Natural killer cell treated with Interleukin-12 subunit alpha and Interleukin-12 subunit beta and Interleukin-15 and Interleukin-18, amount 100 ng/mL, for 72 hours (primary cell): ENCODE measurements around the gene TK1. TPM values are rescaled to one million over a fixed set of nuclear protein-coding genes. Genes with fewer than 3 reads are reported as not detected.

Source experiments
- ATAC-seq, 2 donors: fragments of 150-1000 bp; cut with Tn5 transposase in 1 of 2; sonication (Bioruptor Pico), chemical (Tn5 transposase) in 1 of 2; 2 replicates each; pipeline ENCODE4 v1.10.0; 2021
- DNase-seq: peaks from one replicate; pipeline ENCODE4 v3.0.0; 2022; ENCODE audit warnings: low spot score
- H3K27ac Mint-ChIP-seq, 2 donors: 1 replicate in 1 of 2; 2 replicates in 1 of 2; pipeline ENCODE4 v1.8.0; 2022; ENCODE audit warnings: mixed read lengths in 2 of 2, mild to moderate bottlenecking in 1 of 2, moderate library complexity in 1 of 2
- H3K27me3 Mint-ChIP-seq, 2 donors: 1 replicate in 1 of 2; 2 replicates in 1 of 2; pipeline ENCODE4 v1.8.0; 2022; ENCODE audit warnings: mixed read lengths in 2 of 2
- H3K36me3 Mint-ChIP-seq: one replicate; pipeline ENCODE4 v1.8.0; 2022; ENCODE audit warnings: mixed read lengths
- H3K4me1 Mint-ChIP-seq, 2 donors: 1 replicate in 1 of 2; 2 replicates in 1 of 2; pipeline ENCODE4 v1.8.0; 2022; ENCODE audit warnings: low read depth in 2 of 2, mixed read lengths in 2 of 2, mild to moderate bottlenecking in 1 of 2
- H3K4me3 Mint-ChIP-seq: one replicate; pipeline ENCODE4 v1.8.0; 2022; ENCODE audit warnings: mixed read lengths
- H3K9me3 Mint-ChIP-seq: 2 replicates; pipeline ENCODE4 v1.8.0; 2022; ENCODE audit warnings: mixed read lengths
- total RNA-seq, 2 donors: library from RNA; stranded (reverse); gene quantifications; one replicate each; pipeline ENCODE4 v1.2.3, GENCODE V29; 2022

Gene TK1
- total RNA-seq, 2 donors from 2014 or later, result 66.8 to 138 TPM

- no peaks in the 10 kb centered on the region for H3K9me3 Mint-ChIP-seq
- ATAC-seq, result no peak
- H3K27me3 Mint-ChIP-seq, result no peaks in the 10 kb centered on the region
- H3K4me3 Mint-ChIP-seq, result no peak overlapping the region
- no peak for DNase-seq
- H3K4me1 Mint-ChIP-seq, result peaks cover 44 to 60% of the 10 kb centered on the region in 2 donors
- H3K27ac Mint-ChIP-seq, result peak overlapping the region in 1 of 2 donors; percentile 20
- peaks cover 18% of the 10 kb centered on the region for H3K36me3 Mint-ChIP-seq
These were observed 51.9 kb downstream of the TK1 start for GRCh38 chr17:78134899-78135385.

GRCh38 chr17:78133971-78134898 is 52.6 kb downstream of the TK1 start:
- Mint-ChIP-seq H3K27me3 (no peaks in the 10 kb centered on the region), H3K36me3 (peaks cover 18% of the 10 kb centered on the region)

DNA sequence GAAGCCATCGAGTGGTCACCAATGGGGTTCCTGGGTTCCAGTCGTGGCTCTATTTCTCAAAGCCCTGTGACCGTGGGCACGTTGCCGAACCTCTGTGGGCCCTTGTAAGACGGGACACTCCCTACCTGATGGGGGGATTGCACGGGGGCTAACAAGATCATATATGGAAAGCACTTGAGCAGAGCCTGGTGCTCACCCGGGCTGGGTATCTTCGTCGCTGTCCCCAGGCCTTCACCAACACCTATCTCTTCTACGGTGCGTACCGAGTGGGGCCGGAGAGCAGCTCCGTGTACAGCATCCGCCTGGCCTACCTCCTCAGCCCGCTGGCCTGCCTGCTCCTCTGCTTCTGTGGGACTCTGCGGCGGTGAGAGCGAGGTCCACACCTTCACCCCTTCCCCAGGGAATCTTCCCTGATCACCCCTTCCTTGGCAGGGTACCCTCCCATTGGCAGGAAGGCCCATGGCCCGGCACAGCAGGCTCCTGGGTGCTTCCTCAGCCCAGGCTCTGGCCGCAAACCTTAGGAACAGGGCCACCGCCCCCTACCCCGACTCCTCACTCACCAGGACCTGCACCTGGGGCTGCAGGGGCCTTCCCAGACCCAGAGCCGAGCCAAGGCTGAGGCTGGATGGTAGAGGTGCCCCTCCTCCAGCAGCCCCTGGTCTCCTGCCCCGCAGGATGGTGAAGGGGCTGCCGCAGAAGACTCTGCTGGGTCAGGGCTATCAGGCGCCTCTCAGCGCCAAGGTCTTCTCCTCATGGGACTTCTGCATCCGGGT is 53.5 kb downstream of the TK1 start:
- H3K4me1 Mint-ChIP-seq, result peaks cover 49 to 59% of the 10 kb centered on the region in 2 donors
- H3K36me3 Mint-ChIP-seq, result peaks cover 18% of the 10 kb centered on the region
- ATAC-seq (no peak), DNase-seq (no peak)
- peak overlapping the region; percentile 54 to 72 for H3K27ac Mint-ChIP-seq
- no peaks in the 10 kb centered on the region for H3K9me3 Mint-ChIP-seq
- H3K27me3 Mint-ChIP-seq, result no peaks in the 10 kb centered on the region
- peak overlapping the region; percentile 86 for H3K4me3 Mint-ChIP-seq

More at GRCh38 chr17:78133971-78134898, 52.6 kb downstream of the TK1 start:
- Mint-ChIP-seq H3K4me3 (peak overlapping the region; percentile 86), H3K27ac (peak overlapping the region; percentile 20 to 72), H3K4me1 (peaks cover 47 to 62% of the 10 kb centered on the region in 2 donors), H3K9me3 (no peaks in the 10 kb centered on the region)
- ATAC-seq (peak; percentile 26 to 31), DNase-seq (peak; percentile 79)

DNA sequence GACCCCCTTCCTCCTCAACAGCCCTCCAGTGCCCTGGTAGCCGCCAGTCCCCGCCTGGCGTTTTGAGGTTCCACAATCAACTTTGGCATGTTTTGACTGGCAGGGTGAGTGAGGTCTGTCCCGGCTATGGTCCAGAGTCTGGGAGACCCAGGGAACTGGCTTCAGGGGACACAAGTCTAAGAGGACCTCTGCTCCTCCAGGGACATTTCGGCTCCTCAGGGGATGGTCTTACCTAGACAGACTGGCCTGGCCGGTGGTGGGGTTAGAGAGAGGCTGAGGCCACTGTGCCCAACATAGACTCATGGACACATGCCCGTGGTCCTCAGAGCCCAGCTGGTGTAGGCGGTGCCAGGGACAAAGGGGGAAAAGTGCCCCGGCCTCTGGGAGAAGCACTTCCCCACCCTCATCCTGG is 54.1 kb downstream of the TK1 start:
- ATAC-seq (no peak), DNase-seq (no peak)
- H3K27ac Mint-ChIP-seq, result peak overlapping the region; percentile 54 to 72
- H3K9me3 Mint-ChIP-seq, result no peaks in the 10 kb centered on the region
- H3K36me3 Mint-ChIP-seq, result peaks cover 18% of the 10 kb centered on the region
- peak overlapping the region; percentile 86 for H3K4me3 Mint-ChIP-seq
- H3K4me1 Mint-ChIP-seq, result peaks cover 47 to 56% of the 10 kb centered on the region in 2 donors
- H3K27me3 Mint-ChIP-seq, result no peaks in the 10 kb centered on the region

DNA sequence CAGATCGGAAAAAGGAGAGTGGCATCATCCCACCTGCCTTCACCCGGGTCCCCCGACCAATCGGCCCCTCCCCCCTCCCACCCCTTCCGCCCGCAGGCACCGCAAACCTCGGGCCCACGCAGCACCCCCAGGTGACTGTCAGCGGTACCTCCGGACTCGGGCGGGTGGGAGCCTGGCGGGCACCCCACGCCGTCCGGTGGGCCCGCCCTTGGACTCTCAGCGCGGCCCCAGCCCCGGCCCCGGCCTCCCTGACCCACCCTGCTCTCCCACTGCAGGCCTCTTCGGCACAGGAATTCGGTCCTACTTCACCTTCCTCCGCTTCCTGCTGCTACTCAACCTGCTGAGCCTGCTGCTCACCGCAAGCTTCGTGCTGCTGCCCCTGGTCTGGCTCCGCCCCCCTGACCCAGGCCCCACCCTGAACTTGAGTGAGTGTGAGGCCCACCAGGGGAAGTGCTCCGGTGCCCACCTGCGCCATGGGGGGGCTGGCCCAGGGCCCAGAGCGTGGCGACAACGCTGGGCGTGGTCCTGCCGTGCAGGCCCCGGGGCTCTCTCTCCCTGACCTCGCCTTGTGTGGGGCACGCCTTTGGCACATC is 54.7 kb downstream of the TK1 start:
- Mint-ChIP-seq H3K4me1 (peaks cover 43 to 53% of the 10 kb centered on the region in 2 donors), H3K27me3 (no peaks in the 10 kb centered on the region), H3K9me3 (no peaks in the 10 kb centered on the region), H3K4me3 (peak overlapping the region; percentile 86), H3K36me3 (peaks cover 18% of the 10 kb centered on the region), H3K27ac (peak overlapping the region; percentile 54 to 72)
- ATAC-seq (peak; percentile 1 to 2), DNase-seq (peak; percentile 68)

GRCh38 chr17:78131172-78132083 is 55.4 kb downstream of the TK1 start:
- H3K4me1 Mint-ChIP-seq, result peaks cover 45 to 49% of the 10 kb centered on the region in 2 donors
- peak overlapping the region; percentile 93 for H3K4me3 Mint-ChIP-seq
- ATAC-seq, result peak; percentile 26 to 36
- peak overlapping the region; percentile 82 to 94 for H3K27ac Mint-ChIP-seq
- H3K36me3 Mint-ChIP-seq, result peaks cover 18% of the 10 kb centered on the region
- H3K27me3 Mint-ChIP-seq, result no peaks in the 10 kb centered on the region
- peak; percentile 66 for DNase-seq
- H3K9me3 Mint-ChIP-seq, result no peaks in the 10 kb centered on the region

DNA sequence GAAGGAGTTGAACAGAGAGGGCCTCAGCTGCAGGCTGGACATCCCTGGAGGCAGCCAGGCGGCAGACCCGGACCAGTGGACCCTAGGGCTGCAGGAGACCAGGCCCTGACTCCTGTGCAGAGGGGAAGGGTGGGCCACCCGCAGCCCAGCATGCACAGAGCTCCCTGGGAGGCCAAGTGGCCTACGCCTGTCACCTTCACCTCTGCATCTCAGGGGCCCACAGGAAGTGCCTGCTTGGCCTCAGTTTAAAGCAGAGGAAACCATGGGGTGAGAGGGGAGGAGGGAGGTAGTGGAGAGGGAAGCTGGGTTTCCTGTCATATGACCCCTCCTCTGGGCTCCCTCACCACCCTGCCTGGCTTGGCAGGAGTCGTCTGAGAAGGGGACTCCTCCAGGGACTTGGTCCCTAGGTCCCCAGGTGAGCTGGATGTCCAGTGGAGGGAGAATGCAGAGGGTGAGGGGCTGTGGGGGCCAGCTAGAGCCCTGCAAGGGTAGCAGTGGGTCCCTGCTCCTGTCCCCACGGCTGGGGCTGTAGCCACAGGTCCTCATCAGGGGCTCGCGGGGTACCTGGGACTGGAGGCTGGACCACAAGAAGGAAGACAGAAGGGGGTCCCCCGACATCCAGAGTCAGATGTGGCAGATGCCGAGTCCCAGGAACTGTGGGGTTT is 56.3 kb downstream of the TK1 start, which contains the start of gene TMC8:
Gene TMC8, plus strand, starts transcription at position 335 of the 665 bp plus-strand sequence. CDS start 818 bp downstream, outside the sequence.
- DNase-seq (peak; percentile 85), ATAC-seq (peak; percentile 70 to 71)
- Mint-ChIP-seq H3K4me1 (peaks cover 38 to 42% of the 10 kb centered on the region in 2 donors), H3K27me3 (no peaks in the 10 kb centered on the region), H3K9me3 (no peaks in the 10 kb centered on the region), H3K36me3 (peaks cover 10% of the 10 kb centered on the region), H3K27ac (peak within 1 kb of the TSS; percentile 82 to 94), H3K4me3 (peak within 1 kb of the TSS; percentile 93)

GRCh38 chr17:78130090-78130436 is 56.8 kb downstream of the TK1 start:
- peaks cover 36 to 40% of the 10 kb centered on the region in 2 donors for H3K4me1 Mint-ChIP-seq
- peak overlapping the region; percentile 82 to 94 for H3K27ac Mint-ChIP-seq
- H3K4me3 Mint-ChIP-seq, result peak overlapping the region; percentile 93
- DNase-seq (no peak), ATAC-seq (no peak)
- H3K27me3 Mint-ChIP-seq, result no peaks in the 10 kb centered on the region
- H3K36me3 Mint-ChIP-seq, result peaks cover 8% of the 10 kb centered on the region
- H3K9me3 Mint-ChIP-seq, result no peaks in the 10 kb centered on the region

- no peak for ATAC-seq
- H3K4me1 Mint-ChIP-seq, result peaks cover 34 to 40% of the 10 kb centered on the region in 2 donors
- DNase-seq, result peak; percentile 61
- H3K27ac Mint-ChIP-seq, result peak overlapping the region; percentile 82 to 94
- peaks cover 8% of the 10 kb centered on the region for H3K36me3 Mint-ChIP-seq
- peak overlapping the region; percentile 93 for H3K4me3 Mint-ChIP-seq
- no peaks in the 10 kb centered on the region for H3K27me3 Mint-ChIP-seq
- no peaks in the 10 kb centered on the region for H3K9me3 Mint-ChIP-seq
These were observed 57.3 kb downstream of the TK1 start for GRCh38 chr17:78129351-78130089.

- DNase-seq (peak; percentile 81), ATAC-seq (peak; percentile 44 to 64)
- Mint-ChIP-seq H3K4me1 (peaks cover 31 to 40% of the 10 kb centered on the region in 2 donors), H3K9me3 (no peaks in the 10 kb centered on the region), H3K27me3 (no peaks in the 10 kb centered on the region), H3K36me3 (peaks cover 4% of the 10 kb centered on the region), H3K27ac (peak within 1 kb of the TSS; percentile 82 to 94), H3K4me3 (peak within 1 kb of the TSS; percentile 93)
These were observed 58.1 kb downstream of the TK1 start, which contains the start of gene TMC6 for GRCh38 chr17:78128551-78129350. Gene TMC6 (minus strand): TSS chr17:78128755. CDS start chr17:78126832, 1,923 bp downstream.
